ENCODE measurements around the gene CT47A7. TPM values are rescaled to one million over a fixed set of nuclear protein-coding genes. Genes with fewer than 3 reads are reported as not detected.
"Not testable (repeated sequence)": the region's sequence is repeated elsewhere in the genome, so short reads cannot be mapped to it uniquely, and the experiment has no call there.

CT47A7 gene
- total RNA-seq (2014; rRNA removed; shearing (Covaris generic); ENCODE audit: low replicate concordance) = not detected in 2 replicates

- not testable (repeated sequence) for H3K9me3 ChIP-seq (ENCODE audit: low read length); H3K4me2 ChIP-seq (ENCODE audit: low read depth, low read length, poor library complexity, severe bottlenecking); H3K27ac ChIP-seq (ENCODE audit: low read length); H3K4me3 ChIP-seq (ENCODE audit: low read length); H3K4me1 ChIP-seq (ENCODE audit: low read length); DNase-seq; H4K20me1 ChIP-seq (ENCODE audit: insufficient read depth, low read depth, low read length); H3K27me3 ChIP-seq (ENCODE audit: low read length); H3K9me2 ChIP-seq (replicated peaks; ENCODE audit: insufficient read depth, low read length); H2AFZ ChIP-seq (ENCODE audit: low read length); H3K36me3 ChIP-seq (ENCODE audit: insufficient read depth, low read length); H3K79me2 ChIP-seq (ENCODE audit: low read length); H3K9ac ChIP-seq (ENCODE audit: low read length)
Measured at GRCh38 chrX:120956500-120956899, at the start of gene CT47A7. CT47A7 (minus strand) TSS chrX:120956600; CDS start chrX:120956345, 255 bp downstream.

- H3K27ac ChIP-seq (ENCODE audit: low read length) = no peak overlapping the region
- DNase-seq = peak; percentile 65
- no peak overlapping the region for H2AFZ ChIP-seq (ENCODE audit: low read length)
- H3K4me3 ChIP-seq (ENCODE audit: low read length) = no peak overlapping the region
- H3K9me3 ChIP-seq (ENCODE audit: low read length) = no peaks in the 10 kb centered on the region
- H3K9me2 ChIP-seq (replicated peaks; ENCODE audit: insufficient read depth, low read length) = no peaks in the 10 kb centered on the region
- H3K27me3 ChIP-seq (ENCODE audit: low read length) = no peaks in the 10 kb centered on the region
- H3K4me2 ChIP-seq (ENCODE audit: low read depth, low read length, poor library complexity, severe bottlenecking) = no peak overlapping the region
- no peak overlapping the region for H3K9ac ChIP-seq (ENCODE audit: low read length)
- no peaks in the 10 kb centered on the region for H3K79me2 ChIP-seq (ENCODE audit: low read length)
- H4K20me1 ChIP-seq (ENCODE audit: insufficient read depth, low read depth, low read length) = no peaks in the 10 kb centered on the region
- no peaks in the 10 kb centered on the region for H3K36me3 ChIP-seq (ENCODE audit: insufficient read depth, low read length)
- H3K4me1 ChIP-seq (ENCODE audit: low read length) = peaks cover 14% of the 10 kb centered on the region
Measured at GRCh38 chrX:121000589-121000988, 44.2 kb upstream of the CT47A7 start.

- peak overlapping the region; percentile 28 for H3K4me2 ChIP-seq (ENCODE audit: low read depth, low read length, poor library complexity, severe bottlenecking)
- 0 out of 2 replicates have a peak overlapping the region, but pooled peaks have one; percentile 18 for H3K4me3 ChIP-seq (ENCODE audit: low read length)
- no peak overlapping the region for H3K27ac ChIP-seq (ENCODE audit: low read length)
- H3K9me2 ChIP-seq (replicated peaks; ENCODE audit: insufficient read depth, low read length) = no peaks in the 10 kb centered on the region
- no peaks in the 10 kb centered on the region for H3K27me3 ChIP-seq (ENCODE audit: low read length)
- H3K9me3 ChIP-seq (ENCODE audit: low read length) = no peaks in the 10 kb centered on the region
- H2AFZ ChIP-seq (ENCODE audit: low read length) = peak overlapping the region; percentile 39; the same call in 1 of the 2 replicates
- DNase-seq = no peak
- peaks cover 14% of the 10 kb centered on the region for H3K4me1 ChIP-seq (ENCODE audit: low read length)
- H3K9ac ChIP-seq (ENCODE audit: low read length) = peak overlapping the region; percentile 34
- no peaks in the 10 kb centered on the region for H3K36me3 ChIP-seq (ENCODE audit: insufficient read depth, low read length)
- H3K79me2 ChIP-seq (ENCODE audit: low read length) = no peaks in the 10 kb centered on the region
- H4K20me1 ChIP-seq (ENCODE audit: insufficient read depth, low read depth, low read length) = no peaks in the 10 kb centered on the region
Measured at GRCh38 chrX:120999413-120999812, 43.0 kb upstream of the CT47A7 start.

GRCh38 chrX:120985660-120986059 is 29.3 kb upstream of the CT47A7 start, which contains the start of gene CT47A1:
CT47A1 (minus strand) TSS chrX:120985760; CDS start chrX:120985529, 231 bp downstream.
- not testable (repeated sequence) for H2AFZ ChIP-seq (ENCODE audit: low read length); H3K9me2 ChIP-seq (replicated peaks; ENCODE audit: insufficient read depth, low read length); H3K27ac ChIP-seq (ENCODE audit: low read length); DNase-seq; H3K4me1 ChIP-seq (ENCODE audit: low read length); H3K4me3 ChIP-seq (ENCODE audit: low read length); H3K9me3 ChIP-seq (ENCODE audit: low read length); H3K9ac ChIP-seq (ENCODE audit: low read length); H3K79me2 ChIP-seq (ENCODE audit: low read length); H3K4me2 ChIP-seq (ENCODE audit: low read depth, low read length, poor library complexity, severe bottlenecking); H3K36me3 ChIP-seq (ENCODE audit: insufficient read depth, low read length); H3K27me3 ChIP-seq (ENCODE audit: low read length); H4K20me1 ChIP-seq (ENCODE audit: insufficient read depth, low read depth, low read length)

Small RNAs within 50 kb of the gene (small RNA-seq; reads per million reads assigned to genes)
- gene AL670379.1 = not detected
- not detected for gene AL670379.10
- not detected for gene AL670379.11
- gene AL670379.12 = not detected
- not detected for gene AL670379.2
- not detected for gene AL670379.3
- not detected for gene AL670379.4
- not detected for gene AL670379.5
- gene AL670379.6 = not detected
- gene AL670379.7 = not detected
- gene AL670379.8 = not detected
- not detected for gene AL670379.9

Other genes starting within 250 kb of the CT47A7 start
- not detected in 2 replicates for gene CT47B1, start 80.7 kb downstream of the CT47A7 start, total RNA-seq (2014; rRNA removed; shearing (Covaris generic); ENCODE audit: low replicate concordance)
- gene CT47A11, start 19.4 kb downstream of the CT47A7 start, total RNA-seq (2014; rRNA removed; shearing (Covaris generic); ENCODE audit: low replicate concordance) = not detected in 2 replicates
- not detected in 2 replicates for gene CT47A10, start 14.6 kb downstream of the CT47A7 start, total RNA-seq (2014; rRNA removed; shearing (Covaris generic); ENCODE audit: low replicate concordance)
- gene CT47A9, start 9.7 kb downstream of the CT47A7 start, total RNA-seq (2014; rRNA removed; shearing (Covaris generic); ENCODE audit: low replicate concordance) = not detected in 2 replicates
- not detected in 2 replicates for gene CT47A8, start 4.9 kb downstream of the CT47A7 start, total RNA-seq (2014; rRNA removed; shearing (Covaris generic); ENCODE audit: low replicate concordance)
- not detected in 2 replicates for gene CT47A6, start 4.9 kb upstream of the CT47A7 start, total RNA-seq (2014; rRNA removed; shearing (Covaris generic); ENCODE audit: low replicate concordance)
- gene CT47A5, start 9.7 kb upstream of the CT47A7 start, total RNA-seq (2014; rRNA removed; shearing (Covaris generic); ENCODE audit: low replicate concordance) = not detected in 2 replicates
- gene CT47A4, start 14.6 kb upstream of the CT47A7 start, total RNA-seq (2014; rRNA removed; shearing (Covaris generic); ENCODE audit: low replicate concordance) = not detected in 2 replicates
- not detected in 2 replicates for gene CT47A3, start 19.5 kb upstream of the CT47A7 start, total RNA-seq (2014; rRNA removed; shearing (Covaris generic); ENCODE audit: low replicate concordance)
- not detected in 2 replicates for gene CT47A2, start 24.3 kb upstream of the CT47A7 start, total RNA-seq (2014; rRNA removed; shearing (Covaris generic); ENCODE audit: low replicate concordance)
- gene CT47A1, start 29.2 kb upstream of the CT47A7 start, total RNA-seq (2014; rRNA removed; shearing (Covaris generic); ENCODE audit: low replicate concordance) = not detected in 2 replicates
- gene GLUD2, start 91.0 kb upstream of the CT47A7 start, total RNA-seq (2014; rRNA removed; shearing (Covaris generic); ENCODE audit: low replicate concordance) = 0.07 and 0.11 TPM in 2 replicates

All from Karpas-422 (cell line).